ENCODE data around the gene SBF2. TPM values are rescaled to one million over a fixed set of nuclear protein-coding genes. Genes with fewer than 3 reads are reported as not detected.
"Not testable (repeated sequence)": the region's sequence is repeated elsewhere in the genome, so short reads cannot be mapped to it uniquely, and the experiment has no call there.

Gene SBF2
- polyA plus RNA-seq, 2 donors: 8.5 to 12.1 TPM

- Histone ChIP-seq H3K36me3 (ENCODE audit: control insufficient read depth in 2 of 2, insufficient read depth in 2 of 2, low read length in 1 of 2) (peaks cover 0 to 3% of the 10 kb centered on the region in 2 donors), H3K4me1 (ENCODE audit: control insufficient read depth in 2 of 2, insufficient read depth in 2 of 2, low read length in 1 of 2) (no peaks in the 10 kb centered on the region), H3K27ac (ENCODE audit: low read depth in 2 of 2, low read length in 1 of 2) (no peak overlapping the region), H3K9me3 (ENCODE audit: control insufficient read depth in 2 of 2, insufficient read depth in 1 of 2, low read depth in 1 of 2, low read length in 1 of 2) (no peaks in the 10 kb centered on the region), H3K27me3 (ENCODE audit: control insufficient read depth in 1 of 2, insufficient read depth in 2 of 2, low read length in 2 of 2) (no peaks in the 10 kb centered on the region), H3K4me3 (ENCODE audit: low read depth in 1 of 2, low read length in 2 of 2) (no peak overlapping the region)
- 91 to 93% methylated on average over 3 of the region's 3 CpGs for WGBS, 2 donors
Measured at GRCh38 chr11:9992306-9992705, 301.7 kb downstream of the SBF2 start.

DNA sequence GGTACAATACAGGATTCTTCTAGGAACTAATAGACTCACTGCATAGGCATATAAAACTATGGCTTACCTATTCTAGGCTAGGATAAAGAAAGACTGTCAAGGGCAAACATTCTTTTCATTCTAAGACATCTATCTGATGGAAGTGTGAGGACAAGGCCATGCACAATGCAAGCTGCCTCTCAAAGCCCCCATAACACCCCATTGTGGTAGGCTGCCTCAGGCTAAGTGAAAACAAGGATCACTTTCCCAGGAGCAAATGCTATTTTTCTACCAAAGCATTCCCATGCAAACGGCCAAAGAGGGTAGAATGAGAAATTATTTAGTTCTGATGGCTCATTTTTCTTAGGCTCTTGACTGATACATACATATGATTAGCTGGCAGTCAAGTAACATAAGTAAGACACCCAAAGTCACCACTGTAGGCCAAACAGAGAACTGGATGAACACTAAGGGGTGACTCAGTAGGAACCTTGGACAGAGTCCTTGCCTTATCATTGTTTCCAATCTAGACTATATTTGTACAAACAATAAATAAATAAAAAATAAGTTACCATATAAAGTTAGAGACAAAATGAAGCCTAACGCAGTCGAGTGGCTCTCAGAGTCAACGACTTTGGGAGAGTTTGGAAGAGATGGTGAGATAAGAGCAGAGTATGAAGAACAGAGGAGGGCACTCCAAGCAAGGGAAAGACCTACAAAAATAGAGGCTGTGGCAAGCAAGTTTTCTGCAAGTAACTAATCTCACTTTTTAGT is 303.6 kb downstream of the SBF2 start:
- WGBS, 2 donors: 73 to 74% methylated on average over 4 of the region's 4 CpGs
- Histone ChIP-seq H3K4me3 (ENCODE audit: low read depth in 1 of 2, low read length in 2 of 2) (no peak overlapping the region), H3K4me1 (ENCODE audit: control insufficient read depth in 2 of 2, insufficient read depth in 2 of 2, low read length in 1 of 2) (no peaks in the 10 kb centered on the region), H3K36me3 (ENCODE audit: control insufficient read depth in 2 of 2, insufficient read depth in 2 of 2, low read length in 1 of 2) (peaks cover 0 to 3% of the 10 kb centered on the region in 2 donors), H3K27me3 (ENCODE audit: control insufficient read depth in 1 of 2, insufficient read depth in 2 of 2, low read length in 2 of 2) (no peaks in the 10 kb centered on the region), H3K27ac (ENCODE audit: low read depth in 2 of 2, low read length in 1 of 2) (no peak overlapping the region), H3K9me3 (ENCODE audit: control insufficient read depth in 2 of 2, insufficient read depth in 1 of 2, low read depth in 1 of 2, low read length in 1 of 2) (no peaks in the 10 kb centered on the region)

GRCh38 chr11:9987303-9987702 is 306.7 kb downstream of the SBF2 start:
- not testable (repeated sequence) for H3K4me3 ChIP-seq (ENCODE audit: low read depth in 1 of 2, low read length in 2 of 2); H3K36me3 ChIP-seq (ENCODE audit: control insufficient read depth in 2 of 2, insufficient read depth in 2 of 2, low read length in 1 of 2); H3K4me1 ChIP-seq (ENCODE audit: control insufficient read depth in 2 of 2, insufficient read depth in 2 of 2, low read length in 1 of 2); H3K27ac ChIP-seq (ENCODE audit: low read depth in 2 of 2, low read length in 1 of 2); H3K27me3 ChIP-seq (ENCODE audit: control insufficient read depth in 1 of 2, insufficient read depth in 2 of 2, low read length in 2 of 2); H3K9me3 ChIP-seq (ENCODE audit: control insufficient read depth in 2 of 2, insufficient read depth in 1 of 2, low read depth in 1 of 2, low read length in 1 of 2)
- WGBS, 2 donors: 88 to 91% methylated on average over 4 of the region's 4 CpGs

GRCh38 chr11:9982796-9983579 is 311.0 kb downstream of the SBF2 start:
- no peaks in the 10 kb centered on the region for H3K27me3 ChIP-seq (ENCODE audit: control insufficient read depth in 1 of 2, insufficient read depth in 2 of 2, low read length in 2 of 2)
- 89 to 91% methylated on average over 16 of the region's 16 CpGs for WGBS, 2 donors
- no peaks in the 10 kb centered on the region for H3K4me1 ChIP-seq (ENCODE audit: control insufficient read depth in 2 of 2, insufficient read depth in 2 of 2, low read length in 1 of 2)
- no peaks in the 10 kb centered on the region for H3K36me3 ChIP-seq (ENCODE audit: control insufficient read depth in 2 of 2, insufficient read depth in 2 of 2, low read length in 1 of 2)
- no peaks in the 10 kb centered on the region for H3K9me3 ChIP-seq (ENCODE audit: control insufficient read depth in 2 of 2, insufficient read depth in 1 of 2, low read depth in 1 of 2, low read length in 1 of 2)
- H3K27ac ChIP-seq (ENCODE audit: low read depth in 2 of 2, low read length in 1 of 2): no peak overlapping the region
- H3K4me3 ChIP-seq (ENCODE audit: low read depth in 1 of 2, low read length in 2 of 2): no peak overlapping the region

- whole genome bisulfite sequencing, 2 donors: 62 to 78% methylated on average over 6 of the region's 6 CpGs
- Histone ChIP-seq H3K27ac (ENCODE audit: low read depth in 2 of 2, low read length in 1 of 2) (no peak overlapping the region), H3K4me3 (ENCODE audit: low read depth in 1 of 2, low read length in 2 of 2) (no peak overlapping the region), H3K27me3 (ENCODE audit: control insufficient read depth in 1 of 2, insufficient read depth in 2 of 2, low read length in 2 of 2) (no peaks in the 10 kb centered on the region), H3K9me3 (ENCODE audit: control insufficient read depth in 2 of 2, insufficient read depth in 1 of 2, low read depth in 1 of 2, low read length in 1 of 2) (no peaks in the 10 kb centered on the region), H3K36me3 (ENCODE audit: control insufficient read depth in 2 of 2, insufficient read depth in 2 of 2, low read length in 1 of 2) (no peaks in the 10 kb centered on the region), H3K4me1 (ENCODE audit: control insufficient read depth in 2 of 2, insufficient read depth in 2 of 2, low read length in 1 of 2) (no peaks in the 10 kb centered on the region)
Measured at GRCh38 chr11:9982127-9982795, 311.8 kb downstream of the SBF2 start.

GRCh38 chr11:9980931-9981330 is 313.1 kb downstream of the SBF2 start:
- no peak overlapping the region for H3K27ac ChIP-seq (ENCODE audit: low read depth in 2 of 2, low read length in 1 of 2)
- no peaks in the 10 kb centered on the region for H3K4me1 ChIP-seq (ENCODE audit: control insufficient read depth in 2 of 2, insufficient read depth in 2 of 2, low read length in 1 of 2)
- H3K9me3 ChIP-seq (ENCODE audit: control insufficient read depth in 2 of 2, insufficient read depth in 1 of 2, low read depth in 1 of 2, low read length in 1 of 2): no peaks in the 10 kb centered on the region
- 88 to 98% methylated on average over 1 of the region's 1 CpG for WGBS, 2 donors
- H3K4me3 ChIP-seq (ENCODE audit: low read depth in 1 of 2, low read length in 2 of 2): no peak overlapping the region
- no peaks in the 10 kb centered on the region for H3K36me3 ChIP-seq (ENCODE audit: control insufficient read depth in 2 of 2, insufficient read depth in 2 of 2, low read length in 1 of 2)
- no peaks in the 10 kb centered on the region for H3K27me3 ChIP-seq (ENCODE audit: control insufficient read depth in 1 of 2, insufficient read depth in 2 of 2, low read length in 2 of 2)

DNA sequence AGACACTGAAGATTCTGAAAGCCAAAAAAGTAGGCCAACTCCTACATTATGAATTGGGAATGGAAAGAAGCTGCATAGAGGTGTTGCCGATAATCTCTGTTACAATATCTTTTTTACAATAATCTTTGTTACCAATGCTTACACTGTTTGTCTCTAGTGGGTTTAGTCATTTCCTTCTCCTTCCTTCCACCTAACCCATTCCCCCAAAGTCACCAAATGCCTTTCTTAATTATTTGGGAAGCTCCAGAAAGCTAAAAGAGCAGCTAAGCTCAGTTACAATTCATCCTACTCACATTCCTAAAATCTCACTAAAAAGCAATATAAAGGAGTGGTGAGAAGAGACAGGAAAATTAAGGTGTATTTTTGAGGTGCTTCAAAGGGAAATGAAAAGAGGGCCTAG is 316.5 kb downstream of the SBF2 start:
- H3K36me3 ChIP-seq (ENCODE audit: control insufficient read depth in 2 of 2, insufficient read depth in 2 of 2, low read length in 1 of 2): no peaks in the 10 kb centered on the region
- no peaks in the 10 kb centered on the region for H3K9me3 ChIP-seq (ENCODE audit: control insufficient read depth in 2 of 2, insufficient read depth in 1 of 2, low read depth in 1 of 2, low read length in 1 of 2)
- no peaks in the 10 kb centered on the region for H3K27me3 ChIP-seq (ENCODE audit: control insufficient read depth in 1 of 2, insufficient read depth in 2 of 2, low read length in 2 of 2)
- no peaks in the 10 kb centered on the region for H3K4me1 ChIP-seq (ENCODE audit: control insufficient read depth in 2 of 2, insufficient read depth in 2 of 2, low read length in 1 of 2)
- H3K27ac ChIP-seq (ENCODE audit: low read depth in 2 of 2, low read length in 1 of 2): no peak overlapping the region
- no peak overlapping the region for H3K4me3 ChIP-seq (ENCODE audit: low read depth in 1 of 2, low read length in 2 of 2)
- whole genome bisulfite sequencing, 2 donors: 90 to 93% methylated on average over 1 of the region's 1 CpG

DNA sequence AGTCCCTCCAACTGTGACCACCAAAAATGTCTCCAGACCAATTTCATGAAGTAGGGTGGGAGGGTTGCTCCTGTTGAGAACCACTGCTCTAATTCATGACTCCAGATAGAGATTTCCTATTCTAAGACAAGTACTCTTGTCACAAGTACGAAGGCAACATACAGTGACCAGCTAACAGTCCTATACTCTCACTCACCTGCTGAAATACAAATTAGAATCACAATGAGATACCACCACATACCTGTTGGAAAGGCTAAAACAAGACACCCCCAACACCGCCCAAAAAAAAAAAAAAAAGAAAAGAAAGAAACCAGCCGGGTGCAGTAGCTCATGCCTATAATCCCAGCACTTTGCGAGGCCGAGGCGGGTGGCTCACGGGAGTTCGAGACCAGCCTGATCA is 319.6 kb downstream of the SBF2 start:
- WGBS, 2 donors: 95 to 96% methylated on average over 8 of the region's 8 CpGs

DNA sequence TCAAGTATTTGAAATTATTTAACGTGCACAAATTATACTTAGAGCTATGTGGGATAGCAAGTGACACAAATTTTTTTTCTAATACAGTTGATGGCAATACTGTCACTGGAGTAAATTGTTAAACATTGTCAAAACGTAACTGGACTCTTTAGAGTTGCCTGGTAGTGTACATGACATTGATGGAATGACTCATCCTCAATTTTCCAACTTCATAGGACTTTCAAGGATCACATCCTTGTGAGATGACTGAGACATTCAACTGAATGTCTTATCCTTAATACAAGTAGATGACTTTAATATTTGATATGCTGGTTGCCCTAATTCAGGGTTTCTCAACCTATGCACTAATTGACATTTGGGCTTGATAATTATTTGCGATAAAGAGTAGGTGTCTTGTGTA is 320.1 kb downstream of the SBF2 start:
- no peak overlapping the region for H3K27ac ChIP-seq (ENCODE audit: low read depth in 2 of 2, low read length in 1 of 2)
- H3K9me3 ChIP-seq (ENCODE audit: control insufficient read depth in 2 of 2, insufficient read depth in 1 of 2, low read depth in 1 of 2, low read length in 1 of 2): no peaks in the 10 kb centered on the region
- H3K4me1 ChIP-seq (ENCODE audit: control insufficient read depth in 2 of 2, insufficient read depth in 2 of 2, low read length in 1 of 2): no peaks in the 10 kb centered on the region
- no peaks in the 10 kb centered on the region for H3K36me3 ChIP-seq (ENCODE audit: control insufficient read depth in 2 of 2, insufficient read depth in 2 of 2, low read length in 1 of 2)
- WGBS, 2 donors: 84 to 87% methylated on average over 3 of the region's 3 CpGs
- H3K4me3 ChIP-seq (ENCODE audit: low read depth in 1 of 2, low read length in 2 of 2): no peak overlapping the region
- H3K27me3 ChIP-seq (ENCODE audit: control insufficient read depth in 1 of 2, insufficient read depth in 2 of 2, low read length in 2 of 2): no peaks in the 10 kb centered on the region

More for the DNA sequence above, 319.6 kb downstream of the SBF2 start:
- H3K27me3 ChIP-seq (ENCODE audit: control insufficient read depth in 1 of 2, insufficient read depth in 2 of 2, low read length in 2 of 2): no peaks in the 10 kb centered on the region
- H3K4me1 ChIP-seq (ENCODE audit: control insufficient read depth in 2 of 2, insufficient read depth in 2 of 2, low read length in 1 of 2): no peaks in the 10 kb centered on the region
- H3K9me3 ChIP-seq (ENCODE audit: control insufficient read depth in 2 of 2, insufficient read depth in 1 of 2, low read depth in 1 of 2, low read length in 1 of 2): no peaks in the 10 kb centered on the region
- H3K4me3 ChIP-seq (ENCODE audit: low read depth in 1 of 2, low read length in 2 of 2): no peak overlapping the region
- H3K36me3 ChIP-seq (ENCODE audit: control insufficient read depth in 2 of 2, insufficient read depth in 2 of 2, low read length in 1 of 2): no peaks in the 10 kb centered on the region
- no peak overlapping the region for H3K27ac ChIP-seq (ENCODE audit: low read depth in 2 of 2, low read length in 1 of 2)
